Measurements from ENCODE around the gene FCHO2.
"Not testable (repeated sequence)": the region's sequence is repeated elsewhere in the genome, so short reads cannot be mapped to it uniquely, and the experiment has no call there.

FCHO2 gene

DNA sequence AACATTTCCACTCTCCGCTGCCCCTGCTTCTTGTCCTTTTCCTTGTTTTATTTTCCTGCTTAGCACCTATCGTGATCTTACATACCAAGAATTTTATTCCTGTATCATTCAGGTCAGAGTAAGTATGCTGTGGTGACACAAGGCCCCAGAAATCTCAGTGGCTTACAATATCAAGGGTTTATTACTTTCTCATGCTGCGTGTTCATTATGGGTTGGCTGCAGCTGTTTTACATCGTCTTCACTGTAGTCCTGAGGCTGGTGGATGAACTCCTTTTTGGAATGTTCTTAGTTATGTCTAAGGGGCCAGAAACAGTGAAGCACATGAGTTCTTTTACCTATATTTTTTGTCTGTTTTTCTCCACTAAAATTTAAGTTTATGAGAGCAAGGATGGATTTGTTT lies 51.2 kb downstream of the FCHO2 start:
- Histone ChIP-seq H3K4me2 (ENCODE audit: low read length) (no peak overlapping the region), H3K27ac (ENCODE audit: low read depth, low read length) (no peak overlapping the region), H3K36me3 (ENCODE audit: control insufficient read depth, low read length) (no peaks in the 10 kb centered on the region), H3K27me3 (ENCODE audit: control insufficient read depth, low read length) (no peaks in the 10 kb centered on the region), H3K9me2 (replicated peaks; ENCODE audit: control insufficient read depth, low read length) (no peaks in the 10 kb centered on the region), H3K9me3 (ENCODE audit: control insufficient read depth, insufficient read depth, low read length) (no peaks in the 10 kb centered on the region), H3K79me2 (ENCODE audit: control insufficient read depth, low read length) (no peaks in the 10 kb centered on the region), H4K20me1 (ENCODE audit: control insufficient read depth, insufficient read depth, low read depth, low read length) (no peaks in the 10 kb centered on the region), H3K4me1 (ENCODE audit: control insufficient read depth, low read length) (no peaks in the 10 kb centered on the region), H3K4me3 (ENCODE audit: low read length) (no peak overlapping the region), H3F3A (ENCODE audit: control insufficient read depth, insufficient read depth) (no peaks in the 10 kb centered on the region)
- TF ChIP-seq, protein P1, sequence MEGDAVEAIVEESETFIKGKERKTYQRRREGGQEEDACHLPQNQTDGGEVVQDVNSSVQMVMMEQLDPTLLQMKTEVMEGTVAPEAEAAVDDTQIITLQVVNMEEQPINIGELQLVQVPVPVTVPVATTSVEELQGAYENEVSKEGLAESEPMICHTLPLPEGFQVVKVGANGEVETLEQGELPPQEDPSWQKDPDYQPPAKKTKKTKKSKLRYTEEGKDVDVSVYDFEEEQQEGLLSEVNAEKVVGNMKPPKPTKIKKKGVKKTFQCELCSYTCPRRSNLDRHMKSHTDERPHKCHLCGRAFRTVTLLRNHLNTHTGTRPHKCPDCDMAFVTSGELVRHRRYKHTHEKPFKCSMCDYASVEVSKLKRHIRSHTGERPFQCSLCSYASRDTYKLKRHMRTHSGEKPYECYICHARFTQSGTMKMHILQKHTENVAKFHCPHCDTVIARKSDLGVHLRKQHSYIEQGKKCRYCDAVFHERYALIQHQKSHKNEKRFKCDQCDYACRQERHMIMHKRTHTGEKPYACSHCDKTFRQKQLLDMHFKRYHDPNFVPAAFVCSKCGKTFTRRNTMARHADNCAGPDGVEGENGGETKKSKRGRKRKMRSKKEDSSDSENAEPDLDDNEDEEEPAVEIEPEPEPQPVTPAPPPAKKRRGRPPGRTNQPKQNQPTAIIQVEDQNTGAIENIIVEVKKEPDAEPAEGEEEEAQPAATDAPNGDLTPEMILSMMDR (IDR thresholded peaks at IDR 0.05; ENCODE audit: low read depth, low read length, poor library complexity, severe bottlenecking) = no peak
- no peak for TF ChIP-seq EZH2phosphoT487 (IDR thresholded peaks at IDR 0.05; ENCODE audit: borderline replicate concordance, low read length)

DNA sequence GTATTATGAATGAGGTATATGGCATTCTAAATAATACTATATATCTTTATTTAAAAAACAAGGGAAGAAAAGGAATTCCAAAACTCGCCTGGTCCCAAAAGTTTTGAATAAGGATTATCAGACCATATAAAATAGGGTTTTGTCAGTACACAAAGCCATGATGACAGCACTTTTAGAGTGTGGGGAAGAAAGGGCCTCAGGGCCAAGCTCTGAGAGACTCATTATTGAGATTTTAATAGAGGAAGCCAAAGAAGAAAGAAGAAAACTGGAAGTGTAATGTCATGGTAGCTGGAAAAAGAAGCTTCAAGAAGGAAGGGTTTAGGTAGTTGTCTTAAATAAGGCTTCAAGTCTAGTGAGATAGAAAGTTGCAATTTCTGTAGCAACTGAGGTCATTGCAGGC lies 53.0 kb downstream of the FCHO2 start:
- Histone ChIP-seq H3K79me2 (ENCODE audit: control insufficient read depth, low read length) (no peaks in the 10 kb centered on the region), H3K9me3 (ENCODE audit: control insufficient read depth, insufficient read depth, low read length) (no peaks in the 10 kb centered on the region), H3K9me2 (replicated peaks; ENCODE audit: control insufficient read depth, low read length) (no peaks in the 10 kb centered on the region), H3K4me1 (ENCODE audit: control insufficient read depth, low read length) (no peaks in the 10 kb centered on the region), H3F3A (ENCODE audit: control insufficient read depth, insufficient read depth) (no peaks in the 10 kb centered on the region), H3K27ac (ENCODE audit: low read depth, low read length) (no peak overlapping the region), H3K4me2 (ENCODE audit: low read length) (no peak overlapping the region), H3K36me3 (ENCODE audit: control insufficient read depth, low read length) (no peaks in the 10 kb centered on the region), H3K4me3 (ENCODE audit: low read length) (no peak overlapping the region), H3K27me3 (ENCODE audit: control insufficient read depth, low read length) (no peaks in the 10 kb centered on the region), H4K20me1 (ENCODE audit: control insufficient read depth, insufficient read depth, low read depth, low read length) (no peaks in the 10 kb centered on the region)
- TF ChIP-seq, protein P1 (IDR thresholded peaks at IDR 0.05; ENCODE audit: low read depth, low read length, poor library complexity, severe bottlenecking) = no peak
- no peak for TF ChIP-seq EZH2phosphoT487 (IDR thresholded peaks at IDR 0.05; ENCODE audit: borderline replicate concordance, low read length)

DNA sequence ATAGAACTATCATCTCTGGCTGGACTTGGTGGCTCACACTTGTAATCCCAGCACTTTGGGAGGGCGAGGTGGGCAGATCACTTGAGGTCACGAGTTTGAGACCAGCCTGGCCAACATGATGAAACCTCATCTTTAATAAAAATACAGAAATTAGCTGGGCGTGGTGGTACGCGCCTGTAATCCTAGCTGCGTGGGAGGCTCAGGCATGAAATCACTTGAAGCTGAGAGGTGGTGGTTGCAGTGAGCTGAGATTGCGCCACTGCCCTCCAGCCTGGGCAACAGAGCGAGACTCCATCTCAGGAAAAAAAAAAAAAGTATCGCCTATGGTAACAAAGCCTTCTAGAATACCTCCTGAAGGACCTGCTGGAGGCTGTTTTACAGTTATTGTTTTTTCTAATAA lies 55.8 kb downstream of the FCHO2 start:
- H3K9me2 ChIP-seq (replicated peaks; ENCODE audit: control insufficient read depth, low read length); H3K27me3 ChIP-seq (ENCODE audit: control insufficient read depth, low read length); H3K4me3 ChIP-seq (ENCODE audit: low read length); H3K36me3 ChIP-seq (ENCODE audit: control insufficient read depth, low read length); H3K9me3 ChIP-seq (ENCODE audit: control insufficient read depth, insufficient read depth, low read length); H3K4me1 ChIP-seq (ENCODE audit: control insufficient read depth, low read length); H3K4me2 ChIP-seq (ENCODE audit: low read length); H3K27ac ChIP-seq (ENCODE audit: low read depth, low read length); H4K20me1 ChIP-seq (ENCODE audit: control insufficient read depth, insufficient read depth, low read depth, low read length); H3K79me2 ChIP-seq (ENCODE audit: control insufficient read depth, low read length); H3F3A ChIP-seq (ENCODE audit: control insufficient read depth, insufficient read depth): not testable (repeated sequence)

DNA sequence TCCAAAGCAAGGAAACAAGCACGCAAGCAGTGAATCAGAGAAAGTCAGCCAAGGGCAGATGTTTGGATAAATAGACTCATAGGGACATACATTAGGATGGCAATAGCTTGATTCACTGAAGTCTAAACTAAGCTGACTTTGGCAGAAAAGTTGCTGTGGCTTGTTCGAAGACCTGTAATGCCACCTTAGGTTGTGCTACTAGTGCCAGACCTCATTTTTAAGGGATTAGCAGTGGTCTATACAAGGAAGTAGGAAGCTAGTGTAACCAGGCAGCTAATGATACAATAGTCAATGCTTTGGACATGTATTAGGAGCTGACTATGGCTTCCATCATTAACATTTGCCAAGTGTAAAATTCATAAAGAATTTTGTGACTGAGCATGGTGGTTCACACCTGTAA lies 63.1 kb downstream of the FCHO2 start:
- Histone ChIP-seq H4K20me1 (ENCODE audit: control insufficient read depth, insufficient read depth, low read depth, low read length) (no peaks in the 10 kb centered on the region), H3K27ac (ENCODE audit: low read depth, low read length) (no peak overlapping the region), H3K36me3 (ENCODE audit: control insufficient read depth, low read length) (no peaks in the 10 kb centered on the region), H3K9me2 (replicated peaks; ENCODE audit: control insufficient read depth, low read length) (no peaks in the 10 kb centered on the region), H3K79me2 (ENCODE audit: control insufficient read depth, low read length) (no peaks in the 10 kb centered on the region), H3K4me3 (ENCODE audit: low read length) (no peak overlapping the region), H3K27me3 (ENCODE audit: control insufficient read depth, low read length) (no peaks in the 10 kb centered on the region), H3K9me3 (ENCODE audit: control insufficient read depth, insufficient read depth, low read length) (no peaks in the 10 kb centered on the region), H3F3A (ENCODE audit: control insufficient read depth, insufficient read depth) (no peaks in the 10 kb centered on the region), H3K4me1 (ENCODE audit: control insufficient read depth, low read length) (no peaks in the 10 kb centered on the region), H3K4me2 (ENCODE audit: low read length) (no peak overlapping the region)
- TF ChIP-seq, protein P1 (IDR thresholded peaks at IDR 0.05; ENCODE audit: low read depth, low read length, poor library complexity, severe bottlenecking) = no peak
- TF ChIP-seq EZH2phosphoT487 (IDR thresholded peaks at IDR 0.05; ENCODE audit: borderline replicate concordance, low read length) = no peak

Data from DOHH2 (cell line).